GM23338 (cell line): ENCODE measurements around the gene PELI3. TPM values are rescaled to one million over a fixed set of nuclear protein-coding genes. Genes with fewer than 3 reads are reported as not detected.

Source experiments
- ATAC-seq: fragments of 200-7000 bp; cut with Tn5 transposase; 3 replicates; pipeline ENCODE4 v1.9.1; 2020
- DNase-seq: peaks from one replicate; pipeline ENCODE4 v3.0.0-alpha.2; 2015; ENCODE audit warnings: low spot score
- H2AFZ ChIP-seq: fragments of 200-600 bp; sonication (generic); 2 replicates; pipeline ENCODE4 v1.8.0; 2016; ENCODE audit warnings: antibody characterized with exemption, mild to moderate bottlenecking, moderate library complexity
- H3F3A ChIP-seq: fragments of 200-600 bp; sonication (generic); replicated peaks from 2 replicates; pipeline ENCODE4 v1.8.0; 2017; ENCODE audit warnings: antibody characterized with exemption, mixed run types, low read depth
- H3K27ac ChIP-seq: fragments of 200-600 bp; sonication (generic); 2 replicates; pipeline ENCODE4 v1.6.1; 2016; ENCODE audit warnings: low read depth
- H3K27me3 ChIP-seq: fragments of 200-600 bp; sonication (generic); 2 replicates; pipeline ENCODE4 v1.8.0; 2016; ENCODE audit warnings: mild to moderate bottlenecking, mixed run types, moderate library complexity; ENCODE audit not compliant: insufficient read depth
- H3K36me3 ChIP-seq: fragments of 200-600 bp; sonication (generic); 2 replicates; pipeline ENCODE4 v1.8.0; 2016; ENCODE audit warnings: mild to moderate bottlenecking; ENCODE audit not compliant: insufficient read depth
- H3K4me1 ChIP-seq: fragments of 200-600 bp; sonication (generic); 2 replicates; pipeline ENCODE4 v1.8.0; 2016; ENCODE audit warnings: mild to moderate bottlenecking, moderate library complexity; ENCODE audit not compliant: insufficient read depth
- H3K4me2 ChIP-seq: fragments of 200-600 bp; sonication (generic); 2 replicates; pipeline ENCODE4 v1.7.1; 2017; ENCODE audit warnings: mixed run types
- H3K4me3 ChIP-seq: fragments of 200-600 bp; sonication (generic); 2 replicates; pipeline ENCODE4 v1.6.1; 2016; ENCODE audit warnings: mixed run types
- H3K79me2 ChIP-seq: fragments of 200-600 bp; sonication (generic); replicated peaks from 2 replicates; pipeline ENCODE4 v1.8.0; 2017; ENCODE audit warnings: mild to moderate bottlenecking; ENCODE audit not compliant: insufficient read depth
- H3K9me2 ChIP-seq: fragments of 200-600 bp; sonication (generic); 2 replicates; pipeline ENCODE4 v1.8.0; 2017; ENCODE audit not compliant: insufficient read depth
- H4K20me1 ChIP-seq: fragments of 200-600 bp; sonication (generic); replicated peaks from 2 replicates; pipeline ENCODE4 v1.8.0; 2017; ENCODE audit warnings: mild to moderate bottlenecking; ENCODE audit not compliant: insufficient read depth
- H3K27ac Mint-ChIP-seq: 2 replicates; pipeline ENCODE4 v1.8.0; 2020; ENCODE audit warnings: inconsistent platforms, mild to moderate bottlenecking, moderate library complexity, mixed read lengths
- H3K27me3 Mint-ChIP-seq: 3 replicates; pipeline ENCODE4 v1.8.0; 2022; ENCODE audit warnings: low read depth, mild to moderate bottlenecking, moderate library complexity, mixed read lengths, inconsistent platforms; ENCODE audit not compliant: insufficient read depth, poor library complexity
- H3K36me3 Mint-ChIP-seq: 3 replicates; pipeline ENCODE4 v1.8.0; 2021; ENCODE audit warnings: low read depth, mild to moderate bottlenecking, inconsistent platforms, moderate library complexity, mixed read lengths
- H3K4me1 Mint-ChIP-seq: 3 replicates; pipeline ENCODE4 v1.8.0; 2020; ENCODE audit warnings: mild to moderate bottlenecking, inconsistent platforms, mixed read lengths
- H3K4me3 Mint-ChIP-seq: 3 replicates; pipeline ENCODE4 v1.8.0; 2021; ENCODE audit warnings: moderate library complexity, mild to moderate bottlenecking, inconsistent platforms, mixed read lengths
- H3K9me3 Mint-ChIP-seq: 3 replicates; pipeline ENCODE4 v1.8.0; 2020; ENCODE audit warnings: moderate library complexity, mild to moderate bottlenecking, inconsistent platforms, mixed read lengths
- JUNB ChIP-seq: IDR thresholded peaks from one replicate; pipeline ENCODE4 v1.6.1; 2016; ENCODE audit warnings: antibody characterized with exemption; ENCODE audit not compliant: unreplicated experiment
- POLR2AphosphoS5 ChIP-seq: IDR thresholded peaks from 2 replicates; pipeline ENCODE4 v1.6.1; 2016; ENCODE audit warnings: antibody characterized with exemption, low read depth
- STAT1 ChIP-seq: IDR thresholded peaks from one replicate; pipeline ENCODE4 v1.6.1; 2016; ENCODE audit warnings: antibody characterized with exemption; ENCODE audit not compliant: unreplicated experiment
- ZNF114 ChIP-seq: fragments of 250-450 bp; sonication (Bioruptor Pico); IDR thresholded peaks from 2 replicates; pipeline ENCODE4 v1.5.0; 2020; ENCODE audit warnings: mild to moderate bottlenecking, moderate library complexity
- ZNF331 ChIP-seq: fragments of 250-450 bp; sonication (Bioruptor Pico); IDR thresholded peaks from 2 replicates; pipeline ENCODE4 v1.5.0; 2020; ENCODE audit warnings: low read depth, mild to moderate bottlenecking, moderate library complexity
- polyA plus RNA-seq: library from polyadenylated mRNA; unstranded; fragments of >200 nt; fragmentation: Nextera tagmentation; extraction: Ambion mirVana; gene quantifications from 2 replicates; pipeline ENCODE4 v1.2.1, GENCODE V29; 2016
- total RNA-seq: library from RNA; depleted of rRNA; stranded (reverse); fragments of >200 nt; shearing (Covaris generic); gene quantifications from 2 replicates; pipeline ENCODE4 v1.2.3, GENCODE V29; 2014
- TF ChIP-seq, protein P1 (sequence below), 2 experiments: fragments of 200-600 bp in 1 of 2; sonication (generic) in 1 of 2; conservative IDR thresholded peaks; 2 replicates each; pipeline versions ENCODE4 v1.5.1 to v1.6.1; 2016 to 2017; ENCODE audit warnings: antibody characterized with exemption in 2 of 2, low read depth in 2 of 2, mild to moderate bottlenecking in 2 of 2, moderate library complexity in 1 of 2
- TF ChIP-seq, protein P2 (sequence below): IDR thresholded peaks from 2 replicates; pipeline ENCODE4 v1.6.1; 2016; ENCODE audit warnings: antibody characterized with exemption
- TF ChIP-seq, protein P3 (sequence below): IDR thresholded peaks from one replicate; pipeline ENCODE4 v1.6.1; 2018; ENCODE audit warnings: antibody characterized with exemption; ENCODE audit not compliant: unreplicated experiment

The PELI3 gene
- total and polyA plus RNA-seq, 2 experiments from 2014 or later, result 2.8 to 9.1 TPM

DNA sequence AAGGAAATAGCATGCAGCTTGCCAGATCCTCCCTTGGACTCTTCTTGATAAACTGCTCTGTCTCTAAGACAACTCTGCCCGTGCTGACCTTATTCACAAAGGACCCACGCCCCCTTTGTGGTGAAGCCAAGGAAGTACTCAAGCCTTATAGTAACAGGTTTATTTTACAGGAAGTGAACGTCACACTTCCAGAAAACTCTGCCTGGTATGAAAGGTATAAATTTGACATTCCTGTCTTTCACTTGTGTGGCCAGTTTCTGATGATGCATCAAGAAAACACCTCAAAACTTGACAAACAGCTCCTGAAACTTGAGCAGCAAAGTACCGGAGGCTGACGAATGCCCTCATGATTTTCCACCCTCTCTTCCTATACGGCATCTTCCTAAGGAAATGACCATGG lies 12.5 kb upstream of the PELI3 start:
- Mint-ChIP-seq H3K27me3 (peaks cover 13% of the 10 kb centered on the region), H3K27ac (no peak overlapping the region), H3K4me1 (peaks cover 10% of the 10 kb centered on the region), H3K36me3 (no peaks in the 10 kb centered on the region; the same call in 2 of the 3 replicates), H3K9me3 (no peaks in the 10 kb centered on the region; the same call in 2 of the 3 replicates), H3K4me3 (no peak overlapping the region)
- Histone ChIP-seq H3K36me3 (no peaks in the 10 kb centered on the region), H3K4me3 (no peak overlapping the region), H3K27me3 (no peaks in the 10 kb centered on the region), H3K27ac (no peak overlapping the region), H3K4me2 (no peak overlapping the region), H3K9me2 (no peaks in the 10 kb centered on the region), H3K4me1 (no peaks in the 10 kb centered on the region), H4K20me1 (no peaks in the 10 kb centered on the region), H3F3A (no peaks in the 10 kb centered on the region), H3K79me2 (no peaks in the 10 kb centered on the region), H2AFZ (no peak overlapping the region)
- ATAC-seq, result no peak
- DNase-seq, result no peak
- TF ChIP-seq STAT1, result no peak
- TF ChIP-seq, protein P1, sequence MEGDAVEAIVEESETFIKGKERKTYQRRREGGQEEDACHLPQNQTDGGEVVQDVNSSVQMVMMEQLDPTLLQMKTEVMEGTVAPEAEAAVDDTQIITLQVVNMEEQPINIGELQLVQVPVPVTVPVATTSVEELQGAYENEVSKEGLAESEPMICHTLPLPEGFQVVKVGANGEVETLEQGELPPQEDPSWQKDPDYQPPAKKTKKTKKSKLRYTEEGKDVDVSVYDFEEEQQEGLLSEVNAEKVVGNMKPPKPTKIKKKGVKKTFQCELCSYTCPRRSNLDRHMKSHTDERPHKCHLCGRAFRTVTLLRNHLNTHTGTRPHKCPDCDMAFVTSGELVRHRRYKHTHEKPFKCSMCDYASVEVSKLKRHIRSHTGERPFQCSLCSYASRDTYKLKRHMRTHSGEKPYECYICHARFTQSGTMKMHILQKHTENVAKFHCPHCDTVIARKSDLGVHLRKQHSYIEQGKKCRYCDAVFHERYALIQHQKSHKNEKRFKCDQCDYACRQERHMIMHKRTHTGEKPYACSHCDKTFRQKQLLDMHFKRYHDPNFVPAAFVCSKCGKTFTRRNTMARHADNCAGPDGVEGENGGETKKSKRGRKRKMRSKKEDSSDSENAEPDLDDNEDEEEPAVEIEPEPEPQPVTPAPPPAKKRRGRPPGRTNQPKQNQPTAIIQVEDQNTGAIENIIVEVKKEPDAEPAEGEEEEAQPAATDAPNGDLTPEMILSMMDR (conservative IDR thresholded peaks at IDR 0.05; ENCODE audit: low read depth in 2 of 2), result no peak

DNA sequence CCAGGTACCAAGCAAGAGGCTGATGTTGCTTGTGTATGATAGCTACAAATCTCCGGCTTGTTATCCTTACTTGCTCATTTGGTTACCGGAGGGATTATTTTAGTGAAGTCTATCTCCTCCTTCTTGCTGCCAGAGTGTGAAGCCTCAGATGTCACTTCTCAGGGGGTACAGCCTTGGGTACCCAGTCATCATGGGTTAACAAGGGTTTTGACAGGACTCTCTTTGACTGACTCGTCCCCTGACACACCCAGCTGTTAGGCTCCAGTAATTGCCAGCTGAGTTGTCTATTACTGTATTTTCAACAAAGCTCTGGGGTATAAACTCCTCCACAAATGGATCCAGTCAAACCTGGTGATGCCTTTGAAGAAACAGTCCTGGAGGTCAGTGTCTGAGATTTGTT lies 11.9 kb upstream of the PELI3 start:
- no peaks in the 10 kb centered on the region for H4K20me1 ChIP-seq
- no peaks in the 10 kb centered on the region for H3K4me1 ChIP-seq
- TF ChIP-seq ZNF114 (CRISPR knock-in tag) (no peak), POLR2AphosphoS5 (no peak), JUNB (no peak), ZNF331 (CRISPR knock-in tag) (no peak)
- TF ChIP-seq, protein P1 (conservative IDR thresholded peaks at IDR 0.05; ENCODE audit: low read depth in 2 of 2), result no peak
- TF ChIP-seq, protein P2, sequence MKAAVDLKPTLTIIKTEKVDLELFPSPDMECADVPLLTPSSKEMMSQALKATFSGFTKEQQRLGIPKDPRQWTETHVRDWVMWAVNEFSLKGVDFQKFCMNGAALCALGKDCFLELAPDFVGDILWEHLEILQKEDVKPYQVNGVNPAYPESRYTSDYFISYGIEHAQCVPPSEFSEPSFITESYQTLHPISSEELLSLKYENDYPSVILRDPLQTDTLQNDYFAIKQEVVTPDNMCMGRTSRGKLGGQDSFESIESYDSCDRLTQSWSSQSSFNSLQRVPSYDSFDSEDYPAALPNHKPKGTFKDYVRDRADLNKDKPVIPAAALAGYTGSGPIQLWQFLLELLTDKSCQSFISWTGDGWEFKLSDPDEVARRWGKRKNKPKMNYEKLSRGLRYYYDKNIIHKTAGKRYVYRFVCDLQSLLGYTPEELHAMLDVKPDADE, result no peak
- TF ChIP-seq, protein P3, sequence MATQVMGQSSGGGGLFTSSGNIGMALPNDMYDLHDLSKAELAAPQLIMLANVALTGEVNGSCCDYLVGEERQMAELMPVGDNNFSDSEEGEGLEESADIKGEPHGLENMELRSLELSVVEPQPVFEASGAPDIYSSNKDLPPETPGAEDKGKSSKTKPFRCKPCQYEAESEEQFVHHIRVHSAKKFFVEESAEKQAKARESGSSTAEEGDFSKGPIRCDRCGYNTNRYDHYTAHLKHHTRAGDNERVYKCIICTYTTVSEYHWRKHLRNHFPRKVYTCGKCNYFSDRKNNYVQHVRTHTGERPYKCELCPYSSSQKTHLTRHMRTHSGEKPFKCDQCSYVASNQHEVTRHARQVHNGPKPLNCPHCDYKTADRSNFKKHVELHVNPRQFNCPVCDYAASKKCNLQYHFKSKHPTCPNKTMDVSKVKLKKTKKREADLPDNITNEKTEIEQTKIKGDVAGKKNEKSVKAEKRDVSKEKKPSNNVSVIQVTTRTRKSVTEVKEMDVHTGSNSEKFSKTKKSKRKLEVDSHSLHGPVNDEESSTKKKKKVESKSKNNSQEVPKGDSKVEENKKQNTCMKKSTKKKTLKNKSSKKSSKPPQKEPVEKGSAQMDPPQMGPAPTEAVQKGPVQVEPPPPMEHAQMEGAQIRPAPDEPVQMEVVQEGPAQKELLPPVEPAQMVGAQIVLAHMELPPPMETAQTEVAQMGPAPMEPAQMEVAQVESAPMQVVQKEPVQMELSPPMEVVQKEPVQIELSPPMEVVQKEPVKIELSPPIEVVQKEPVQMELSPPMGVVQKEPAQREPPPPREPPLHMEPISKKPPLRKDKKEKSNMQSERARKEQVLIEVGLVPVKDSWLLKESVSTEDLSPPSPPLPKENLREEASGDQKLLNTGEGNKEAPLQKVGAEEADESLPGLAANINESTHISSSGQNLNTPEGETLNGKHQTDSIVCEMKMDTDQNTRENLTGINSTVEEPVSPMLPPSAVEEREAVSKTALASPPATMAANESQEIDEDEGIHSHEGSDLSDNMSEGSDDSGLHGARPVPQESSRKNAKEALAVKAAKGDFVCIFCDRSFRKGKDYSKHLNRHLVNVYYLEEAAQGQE, result no peak
- H3K27me3 Mint-ChIP-seq, result peaks cover 12% of the 10 kb centered on the region
- peaks cover 3% of the 10 kb centered on the region; the same call in 1 of the 3 replicates for H3K9me3 Mint-ChIP-seq
- H3K9me2 ChIP-seq, result no peaks in the 10 kb centered on the region
- no peaks in the 10 kb centered on the region for H3F3A ChIP-seq
- no peaks in the 10 kb centered on the region for H3K27me3 ChIP-seq
- H3K4me2 ChIP-seq, result no peak overlapping the region
- H3K27ac ChIP-seq, result no peak overlapping the region
- no peak for DNase-seq
- ATAC-seq, result no peak
- no peaks in the 10 kb centered on the region; the same call in 2 of the 3 replicates for H3K36me3 Mint-ChIP-seq
- H3K4me3 ChIP-seq, result no peak overlapping the region
- H3K36me3 ChIP-seq, result no peaks in the 10 kb centered on the region
- H3K4me1 Mint-ChIP-seq, result peaks cover 7% of the 10 kb centered on the region
- H2AFZ ChIP-seq, result no peak overlapping the region
- no peak overlapping the region for H3K4me3 Mint-ChIP-seq
- no peak overlapping the region for H3K27ac Mint-ChIP-seq
- H3K79me2 ChIP-seq, result no peaks in the 10 kb centered on the region
